SU-DHL-6 (cell line): Measurements from ENCODE around the gene NRSN2.
"Not testable (repeated sequence)": the region's sequence is repeated elsewhere in the genome, so short reads cannot be mapped to it uniquely, and the experiment has no call there.

Source experiments
- H2AFZ ChIP-seq: fragments of 200-600 bp; sonication (generic); 2 replicates; pipeline ENCODE4 v1.6.1; 2014; ENCODE audit warnings: low read depth, mild to moderate bottlenecking, moderate library complexity, mixed read lengths, antibody characterized with exemption, low read length; ENCODE audit not compliant: severe bottlenecking
- H3F3A ChIP-seq: fragments of 200-600 bp; shearing (Covaris generic); 2 replicates; pipeline ENCODE4 v1.6.0; 2016; ENCODE audit warnings: antibody characterized with exemption, mild to moderate bottlenecking; ENCODE audit not compliant: insufficient read depth
- H3K27ac ChIP-seq: fragments of 200-600 bp; sonication (generic); 2 replicates; pipeline ENCODE4 v1.5.1; 2016; ENCODE audit warnings: low read depth, mild to moderate bottlenecking, low read length, moderate library complexity, mixed read lengths
- H3K27me3 ChIP-seq: fragments of 200-600 bp; sonication (generic), shearing (Covaris generic); 2 replicates; pipeline ENCODE4 v1.6.0; 2014; ENCODE audit warnings: mild to moderate bottlenecking, low read length
- H3K36me3 ChIP-seq: fragments of 200-600 bp; sonication (generic); 2 replicates; pipeline ENCODE4 v1.6.1; 2014; ENCODE audit warnings: mild to moderate bottlenecking, low read length, mixed read lengths
- H3K4me2 ChIP-seq: fragments of 300-600, 200-600 bp; shearing (Covaris generic), sonication (generic); 2 replicates; pipeline ENCODE4 v1.6.0; 2014; ENCODE audit warnings: low read length, low read depth, mild to moderate bottlenecking; ENCODE audit not compliant: poor library complexity, severe bottlenecking
- H3K4me3 ChIP-seq: fragments of 200-600 bp; sonication (generic); 2 replicates; pipeline ENCODE4 v1.5.1; 2014; ENCODE audit warnings: antibody characterized with exemption, low read length, mild to moderate bottlenecking, mixed read lengths; ENCODE audit not compliant: insufficient read depth, poor library complexity, severe bottlenecking
- H3K79me2 ChIP-seq: fragments of 200-600 bp; sonication (generic); 2 replicates; pipeline ENCODE4 v1.6.1; 2014; ENCODE audit warnings: mild to moderate bottlenecking, low read length, moderate library complexity; ENCODE audit not compliant: insufficient read depth
- H3K9ac ChIP-seq: fragments of 200-600 bp; sonication (generic); 2 replicates; pipeline ENCODE4 v1.7.0; 2014; ENCODE audit warnings: mild to moderate bottlenecking, low read length
- H3K9me2 ChIP-seq: fragments of 200-600 bp; sonication (generic); replicated peaks from 2 replicates; pipeline ENCODE4 v1.6.1; 2014; ENCODE audit warnings: low read length; ENCODE audit not compliant: insufficient read depth
- H3K9me3 ChIP-seq: fragments of 200-600 bp; sonication (generic); 2 replicates; pipeline ENCODE4 v1.6.1; 2014; ENCODE audit warnings: low read length, mixed read lengths; ENCODE audit not compliant: insufficient read depth
- H4K20me1 ChIP-seq: fragments of 200-600 bp; sonication (generic); 2 replicates; pipeline ENCODE4 v1.6.1; 2014; ENCODE audit warnings: low read depth, mild to moderate bottlenecking, antibody characterized with exemption, low read length, moderate library complexity, mixed read lengths
- EZH2phosphoT487 ChIP-seq: fragments of 200-600 bp; sonication (generic), shearing (Covaris generic); conservative IDR thresholded peaks from 2 replicates; pipeline ENCODE4 v1.6.1; 2018; ENCODE audit warnings: mild to moderate bottlenecking, antibody characterized with exemption, low read length, moderate library complexity, mixed read lengths
- TF ChIP-seq, protein P1 (sequence below): fragments of 200-600 bp; sonication (generic); IDR thresholded peaks from one replicate; pipeline ENCODE4 v1.5.1; 2017; ENCODE audit warnings: antibody characterized with exemption, mild to moderate bottlenecking, low read length, moderate library complexity; ENCODE audit not compliant: insufficient read depth, poor library complexity, severe bottlenecking

Gene NRSN2

DNA sequence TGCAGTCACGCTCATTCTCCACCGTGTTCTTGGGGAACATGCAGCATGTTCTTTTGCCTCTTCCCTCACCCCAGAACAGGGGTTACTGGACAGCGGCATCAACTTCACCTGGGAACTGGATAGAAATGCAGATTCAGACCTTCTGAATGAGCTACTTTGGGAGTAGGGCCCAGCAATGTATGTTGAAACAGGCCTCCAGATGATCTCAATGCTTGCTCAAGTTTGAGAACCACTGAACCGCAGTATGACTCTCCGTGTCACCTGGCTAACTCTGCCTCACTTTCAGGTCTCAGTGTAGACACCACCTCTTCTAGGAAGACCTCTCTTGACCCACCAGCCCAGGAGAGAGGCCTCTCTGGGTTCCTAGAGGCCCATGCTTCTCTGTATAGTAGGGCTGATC is 38.5 kb downstream of the NRSN2 start:
- H3K36me3 ChIP-seq: no peaks in the 10 kb centered on the region
- no peaks in the 10 kb centered on the region for H3K79me2 ChIP-seq

DNA sequence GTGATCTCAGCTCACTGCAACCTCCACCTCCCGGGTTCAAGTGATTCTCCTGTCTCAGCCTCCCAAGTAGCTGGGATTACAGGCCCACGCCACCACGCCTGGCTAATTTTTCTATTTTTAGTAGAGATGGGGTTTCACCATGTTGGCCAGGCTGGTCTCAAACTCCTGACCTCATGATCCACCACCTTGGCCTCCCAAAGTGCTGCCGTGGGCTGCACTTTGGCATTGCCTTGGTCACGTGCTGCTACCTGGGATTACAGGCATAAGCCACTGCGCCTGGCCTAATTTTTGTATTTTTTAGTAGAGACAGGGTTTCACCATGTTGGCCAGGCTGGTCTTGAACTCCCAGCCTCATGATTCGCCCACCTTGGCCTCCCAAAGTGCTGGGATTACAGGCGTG is 39.7 kb downstream of the NRSN2 start:
- not testable (repeated sequence) for H4K20me1 ChIP-seq, H3K4me2 ChIP-seq, H3K36me3 ChIP-seq, H3K9ac ChIP-seq, H3K27me3 ChIP-seq, H3K79me2 ChIP-seq, H3K27ac ChIP-seq, H3K9me2 ChIP-seq, H3K9me3 ChIP-seq, H2AFZ ChIP-seq, H3K4me3 ChIP-seq, H3F3A ChIP-seq

More for the DNA sequence above, 38.5 kb downstream of the NRSN2 start:
- Histone ChIP-seq H3K9ac (no peak overlapping the region), H3F3A (no peaks in the 10 kb centered on the region; the same call in 1 of the 2 replicates), H3K4me3 (no peak overlapping the region), H2AFZ (no peak overlapping the region), H3K27me3 (no peaks in the 10 kb centered on the region), H3K27ac (no peak overlapping the region), H3K9me3 (no peaks in the 10 kb centered on the region), H4K20me1 (no peaks in the 10 kb centered on the region), H3K4me2 (no peak overlapping the region), H3K9me2 (no peaks in the 10 kb centered on the region)
- TF ChIP-seq EZH2phosphoT487: no peak
- TF ChIP-seq, protein P1, sequence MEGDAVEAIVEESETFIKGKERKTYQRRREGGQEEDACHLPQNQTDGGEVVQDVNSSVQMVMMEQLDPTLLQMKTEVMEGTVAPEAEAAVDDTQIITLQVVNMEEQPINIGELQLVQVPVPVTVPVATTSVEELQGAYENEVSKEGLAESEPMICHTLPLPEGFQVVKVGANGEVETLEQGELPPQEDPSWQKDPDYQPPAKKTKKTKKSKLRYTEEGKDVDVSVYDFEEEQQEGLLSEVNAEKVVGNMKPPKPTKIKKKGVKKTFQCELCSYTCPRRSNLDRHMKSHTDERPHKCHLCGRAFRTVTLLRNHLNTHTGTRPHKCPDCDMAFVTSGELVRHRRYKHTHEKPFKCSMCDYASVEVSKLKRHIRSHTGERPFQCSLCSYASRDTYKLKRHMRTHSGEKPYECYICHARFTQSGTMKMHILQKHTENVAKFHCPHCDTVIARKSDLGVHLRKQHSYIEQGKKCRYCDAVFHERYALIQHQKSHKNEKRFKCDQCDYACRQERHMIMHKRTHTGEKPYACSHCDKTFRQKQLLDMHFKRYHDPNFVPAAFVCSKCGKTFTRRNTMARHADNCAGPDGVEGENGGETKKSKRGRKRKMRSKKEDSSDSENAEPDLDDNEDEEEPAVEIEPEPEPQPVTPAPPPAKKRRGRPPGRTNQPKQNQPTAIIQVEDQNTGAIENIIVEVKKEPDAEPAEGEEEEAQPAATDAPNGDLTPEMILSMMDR: no peak

DNA sequence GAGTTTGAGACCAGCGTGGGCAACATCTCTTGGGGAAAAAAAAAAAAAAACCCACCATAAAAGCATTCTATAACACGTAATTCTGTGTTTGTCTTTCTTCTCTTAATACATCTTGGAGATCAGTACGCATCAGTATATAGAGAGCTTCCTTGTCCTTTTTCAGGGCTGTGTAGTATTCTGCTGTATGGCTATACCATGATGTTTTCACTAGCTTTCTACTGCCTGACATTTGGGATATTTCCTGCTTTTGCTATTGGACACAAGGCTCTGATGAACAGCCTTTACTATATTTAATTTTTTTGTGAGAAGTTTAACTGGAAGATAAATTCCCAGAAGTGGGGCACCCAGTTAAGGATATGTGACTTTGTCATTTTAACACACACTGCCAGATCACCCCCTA is 40.6 kb downstream of the NRSN2 start:
- Histone ChIP-seq H3K4me2 (no peak overlapping the region), H3K27ac (no peak overlapping the region), H3K4me3 (no peak overlapping the region), H3K9ac (no peak overlapping the region), H3F3A (no peaks in the 10 kb centered on the region; the same call in 1 of the 2 replicates), H2AFZ (no peak overlapping the region), H3K27me3 (no peaks in the 10 kb centered on the region), H3K9me3 (no peaks in the 10 kb centered on the region), H3K36me3 (no peaks in the 10 kb centered on the region), H4K20me1 (no peaks in the 10 kb centered on the region), H3K9me2 (no peaks in the 10 kb centered on the region), H3K79me2 (no peaks in the 10 kb centered on the region)
- TF ChIP-seq, protein P1: no peak
- no peak for TF ChIP-seq EZH2phosphoT487

DNA sequence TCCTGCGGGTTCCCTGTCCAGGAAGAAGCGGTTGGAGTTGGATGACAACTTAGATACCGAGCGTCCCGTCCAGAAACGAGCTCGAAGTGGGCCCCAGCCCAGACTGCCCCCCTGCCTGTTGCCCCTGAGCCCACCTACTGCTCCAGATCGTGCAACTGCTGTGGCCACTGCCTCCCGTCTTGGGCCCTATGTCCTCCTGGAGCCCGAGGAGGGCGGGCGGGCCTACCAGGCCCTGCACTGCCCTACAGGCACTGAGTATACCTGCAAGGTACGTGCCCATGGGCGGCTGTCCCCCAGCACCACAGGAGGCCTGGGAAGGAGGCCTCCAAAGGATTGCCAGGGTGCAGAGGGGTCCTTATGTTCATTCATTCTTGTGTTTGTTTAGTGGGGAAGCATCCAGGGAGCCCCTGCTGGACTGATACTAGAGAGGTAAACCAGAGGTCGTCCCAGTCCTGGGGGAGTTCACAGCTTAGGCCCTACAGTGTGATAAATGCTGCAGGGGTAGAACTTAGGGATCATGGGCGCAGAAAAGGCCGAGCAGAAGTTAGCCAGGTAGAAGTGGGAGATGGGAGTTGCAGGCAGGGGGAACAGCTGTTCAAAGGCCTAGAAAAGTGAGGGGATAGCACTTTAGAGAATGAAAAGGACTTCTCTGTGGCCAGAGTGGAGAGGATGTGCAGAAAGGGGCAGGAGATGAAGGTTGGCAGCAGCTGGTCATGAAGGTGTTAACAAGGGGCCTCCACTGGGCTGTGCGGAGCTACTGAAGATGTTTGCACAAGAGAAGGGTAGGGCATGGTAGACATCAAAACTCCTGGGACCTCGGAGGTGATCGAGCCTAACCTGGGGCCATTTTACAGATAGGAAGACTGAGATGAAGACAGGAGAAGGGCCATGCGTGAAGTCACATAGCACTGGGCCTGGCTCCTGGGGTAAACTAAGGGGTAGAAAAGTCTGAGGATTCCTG is 41.4 kb downstream of the NRSN2 start:
- Histone ChIP-seq H3K27me3 (no peaks in the 10 kb centered on the region), H3K4me2 (no peak overlapping the region), H3K9me3 (no peaks in the 10 kb centered on the region), H2AFZ (no peak overlapping the region), H3F3A (no peaks in the 10 kb centered on the region), H4K20me1 (no peaks in the 10 kb centered on the region), H3K9ac (no peak overlapping the region), H3K27ac (no peak overlapping the region), H3K9me2 (no peaks in the 10 kb centered on the region), H3K4me3 (no peak overlapping the region), H3K79me2 (no peaks in the 10 kb centered on the region), H3K36me3 (no peaks in the 10 kb centered on the region)
- TF ChIP-seq, protein P1: no peak
- no peak for TF ChIP-seq EZH2phosphoT487
